RCC 7860 (cell line): Measurements from ENCODE around the gene ROS1.

Experiments used
- DNase-seq: peaks from one replicate; pipeline ENCODE4 v3.0.0-alpha.2; 2015; ENCODE audit warnings: low spot score
- FAIRE-seq: peaks from 2 replicates; lab custom pipeline; 2012; peaks lifted over from hg19 to GRCh38; lab: Jason Lieb, UNC

The ROS1 gene

GRCh38 chr6:117441824-117442264, 16.1 kb upstream of the ROS1 start:
- DNase-seq (no peak), FAIRE-seq (peak; percentile 7)

DNA sequence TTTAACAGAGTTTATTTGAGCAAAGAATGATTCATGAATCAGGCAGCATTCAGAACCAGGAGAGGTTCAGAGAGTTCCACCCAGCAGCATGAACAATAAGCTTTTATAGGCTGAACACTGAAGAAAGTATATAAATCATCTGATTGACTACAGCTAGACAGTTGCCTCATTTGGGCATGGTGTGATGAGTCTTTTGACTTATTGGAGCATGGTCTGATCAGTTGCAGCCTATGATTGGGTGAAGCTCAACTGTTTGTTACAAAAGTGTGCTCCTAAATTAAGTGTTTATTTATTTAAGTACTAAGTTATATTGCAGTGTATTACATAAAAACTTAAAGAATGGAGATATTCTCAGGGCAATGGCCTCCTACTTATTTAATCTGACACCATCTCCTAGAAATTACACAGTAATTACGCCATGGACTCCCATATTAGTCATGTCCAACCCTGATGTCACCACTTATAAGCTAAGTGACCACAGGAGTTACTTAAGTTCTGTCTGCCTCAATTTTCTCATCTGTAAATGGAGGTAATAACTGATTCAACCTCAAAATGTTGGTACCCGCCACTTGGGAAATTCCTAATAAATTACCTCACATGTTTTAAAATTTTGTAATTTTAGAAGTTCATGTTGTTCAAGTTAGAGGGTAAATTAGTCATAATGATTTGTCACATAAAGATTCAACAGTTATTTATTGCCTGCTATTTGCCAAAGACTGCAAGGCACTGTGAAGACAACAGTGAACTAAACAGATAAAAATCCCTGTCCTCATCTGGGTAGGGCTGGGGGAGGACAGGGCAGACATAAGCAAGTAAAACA, 15.2 kb upstream of the ROS1 start:
- DNase-seq, result peak; percentile 96
- FAIRE-seq, result peak; percentile 88

- DNase-seq (no peak), FAIRE-seq (no peak)
Measured at GRCh38 chr6:117432273-117432672, 6.5 kb upstream of the ROS1 start.

DNA sequence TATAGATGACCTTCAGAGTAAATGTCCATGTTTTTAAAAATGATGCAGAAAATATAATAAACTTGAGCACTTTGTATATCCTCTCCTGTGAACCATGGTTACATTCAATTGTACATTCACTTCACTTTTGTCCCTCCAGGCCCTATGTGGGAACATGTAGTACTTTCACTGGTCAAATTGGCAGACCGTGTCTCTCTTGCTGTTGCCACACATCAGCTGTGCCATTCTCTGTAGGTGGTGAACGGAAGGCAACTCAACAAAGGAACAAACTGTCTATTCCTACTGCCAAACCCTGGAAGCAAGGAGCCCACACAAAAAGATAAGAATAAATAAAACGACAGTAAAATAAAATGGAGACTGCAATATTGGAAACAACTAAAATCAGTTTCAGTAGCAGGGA, 2.0 kb downstream of the ROS1 start:
- FAIRE-seq (no peak), DNase-seq (no peak)

- FAIRE-seq (no peak), DNase-seq (no peak)
Measured at GRCh38 chr6:117418320-117418719, 7.4 kb downstream of the ROS1 start.

- no peak for FAIRE-seq
- no peak for DNase-seq
Measured at GRCh38 chr6:117417851-117418250, 7.9 kb downstream of the ROS1 start.

- DNase-seq, result peak; percentile 7
- FAIRE-seq, result no peak
Measured at GRCh38 chr6:117414770-117415169, 11.0 kb downstream of the ROS1 start.

DNA sequence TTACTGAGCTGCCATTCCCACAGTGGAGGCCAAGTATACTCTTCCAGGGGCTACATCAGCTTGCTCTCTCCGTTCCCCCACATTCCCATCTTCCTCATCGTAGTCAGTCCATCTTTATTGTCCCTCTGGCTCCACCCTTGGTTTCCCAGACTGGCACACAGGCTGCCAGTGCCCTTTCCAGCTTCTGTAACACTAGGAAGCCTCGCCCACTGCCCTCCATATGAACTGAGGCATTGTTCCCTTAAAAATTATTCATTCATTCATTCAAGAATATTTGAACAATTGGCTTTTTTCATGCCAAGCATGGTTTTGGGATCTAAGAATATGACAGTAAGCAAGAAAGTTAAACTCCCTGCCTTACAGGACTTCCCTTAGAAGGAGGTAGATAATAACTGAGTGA, 14.3 kb downstream of the ROS1 start:
- no peak for FAIRE-seq

GRCh38 chr6:117409863-117410262, 15.9 kb downstream of the ROS1 start:
- DNase-seq (no peak), FAIRE-seq (no peak)

More for the DNA sequence above, 14.3 kb downstream of the ROS1 start:
- DNase-seq, result no peak

DNA sequence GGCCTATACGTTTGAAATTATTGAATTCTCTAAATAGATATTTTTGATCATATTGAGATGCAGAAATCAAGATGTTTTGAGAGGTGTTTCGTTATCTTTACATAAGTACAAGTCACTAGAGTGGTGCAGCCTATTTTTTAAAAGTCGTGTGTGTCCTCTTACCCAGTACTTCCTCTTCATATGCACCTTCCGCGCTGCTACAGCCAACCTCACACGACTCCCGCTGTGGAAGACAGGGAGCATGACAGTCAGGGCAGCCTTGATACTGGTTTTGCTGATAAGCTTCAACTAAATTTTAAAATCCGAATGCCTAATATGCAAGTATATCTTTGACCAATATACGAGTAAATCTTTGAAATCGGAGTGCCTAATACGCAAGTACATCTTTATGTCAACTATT, 16.3 kb downstream of the ROS1 start:
- FAIRE-seq, result no peak

DNA sequence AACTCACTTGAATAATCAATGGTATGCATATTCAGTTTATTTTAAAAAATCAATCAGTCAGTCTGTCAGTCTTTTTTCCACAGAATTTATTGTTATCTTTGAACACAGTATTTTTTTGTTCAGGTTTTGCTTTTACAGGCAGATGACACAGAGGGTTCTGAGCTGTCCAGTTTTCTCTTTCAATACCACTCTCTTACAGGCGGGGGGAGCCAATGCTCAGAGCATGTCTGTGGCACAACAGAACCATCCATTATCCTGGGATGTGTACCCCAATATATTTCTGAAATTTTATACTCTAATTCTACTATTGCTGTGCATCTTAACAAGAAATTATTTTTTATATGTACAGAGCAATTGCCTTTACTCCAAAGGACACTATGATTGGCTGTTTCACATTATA, 21.2 kb downstream of the ROS1 start:
- no peak for DNase-seq
- no peak for FAIRE-seq

More for the DNA sequence above, 16.3 kb downstream of the ROS1 start:
- no peak for DNase-seq

DNA sequence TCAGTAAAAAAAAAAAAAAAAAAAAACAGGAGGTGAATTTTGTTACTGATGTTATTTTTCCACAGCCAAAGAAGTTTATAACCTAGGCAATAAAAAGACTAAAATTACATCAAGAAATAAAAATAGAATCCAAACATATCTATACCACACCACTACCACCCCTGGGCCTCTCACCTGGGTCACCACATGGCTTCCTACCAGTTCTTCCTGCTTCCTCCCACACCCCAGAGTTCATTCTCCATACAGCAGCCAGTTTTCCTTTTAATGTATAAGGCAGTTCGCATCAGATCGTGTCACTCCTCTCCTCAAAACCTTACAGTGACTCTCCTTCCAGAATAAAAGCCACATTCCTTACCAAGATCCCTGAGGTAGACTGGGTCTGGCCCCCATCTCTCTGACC, 23.9 kb downstream of the ROS1 start:
- DNase-seq, result no peak
- no peak for FAIRE-seq

- FAIRE-seq, result no peak
- DNase-seq, result no peak
Measured at GRCh38 chr6:117399924-117400323, 25.8 kb downstream of the ROS1 start.

DNA sequence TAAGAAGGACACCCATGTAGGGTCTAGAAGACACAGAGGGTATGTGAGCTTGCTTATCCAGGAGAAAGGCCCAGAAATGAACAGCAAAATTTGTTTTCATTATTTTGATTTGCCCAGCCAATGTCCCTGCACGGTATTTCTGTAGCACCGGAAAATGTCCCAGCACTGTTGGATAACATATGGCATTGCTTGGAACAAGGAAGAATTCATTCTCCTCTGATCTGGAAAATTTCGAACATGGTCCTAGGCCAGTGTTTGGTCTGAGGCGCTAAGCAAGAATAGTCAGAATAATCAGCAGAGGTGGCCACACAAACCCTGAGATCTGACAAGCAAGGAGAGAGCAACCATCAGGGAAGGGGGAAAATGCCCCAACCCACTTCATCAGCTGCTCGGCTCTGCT, 26.6 kb downstream of the ROS1 start:
- no peak for FAIRE-seq

GRCh38 chr6:117397536-117398227, 28.1 kb downstream of the ROS1 start:
- DNase-seq, result no peak
- no peak for FAIRE-seq

More for the DNA sequence above, 26.6 kb downstream of the ROS1 start:
- no peak for DNase-seq

DNA sequence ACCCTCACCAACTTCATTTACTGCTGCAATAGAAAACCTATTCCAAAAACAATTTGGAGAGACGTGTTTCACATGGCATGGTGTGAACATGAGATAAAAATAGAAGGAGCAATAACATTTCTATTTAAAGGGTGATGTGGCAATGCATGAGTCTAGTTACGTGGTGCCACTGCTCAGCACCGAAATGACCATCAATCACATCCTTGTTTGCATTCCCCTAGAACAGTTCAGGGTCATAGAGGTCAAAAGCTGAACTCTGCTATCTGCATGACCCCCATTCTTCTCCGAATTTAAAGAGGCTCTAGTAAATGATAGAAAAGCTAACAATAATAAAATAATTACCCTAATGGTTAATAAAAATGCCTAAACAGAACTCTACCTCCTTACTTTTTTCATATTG, 29.5 kb downstream of the ROS1 start:
- FAIRE-seq (no peak), DNase-seq (no peak)

DNA sequence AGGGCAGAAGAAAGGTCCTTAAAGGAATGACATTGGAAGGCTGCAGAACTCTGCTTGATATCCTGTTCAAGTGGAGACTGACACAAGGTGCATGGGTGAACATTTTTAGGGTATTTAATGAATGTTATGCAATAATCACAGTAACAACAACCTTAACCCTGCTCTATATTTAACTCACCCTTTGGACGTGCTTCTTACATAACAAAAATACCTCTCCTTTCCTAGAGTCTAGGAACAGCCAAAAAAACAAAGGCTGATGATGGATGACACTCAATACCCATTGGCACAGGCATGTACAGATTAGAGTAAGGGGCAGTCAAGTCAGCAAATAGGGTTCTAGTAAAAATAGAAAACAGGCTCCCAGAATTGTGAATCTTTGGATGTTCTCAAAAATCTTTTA, 30.6 kb downstream of the ROS1 start:
- FAIRE-seq (no peak), DNase-seq (no peak)

DNA sequence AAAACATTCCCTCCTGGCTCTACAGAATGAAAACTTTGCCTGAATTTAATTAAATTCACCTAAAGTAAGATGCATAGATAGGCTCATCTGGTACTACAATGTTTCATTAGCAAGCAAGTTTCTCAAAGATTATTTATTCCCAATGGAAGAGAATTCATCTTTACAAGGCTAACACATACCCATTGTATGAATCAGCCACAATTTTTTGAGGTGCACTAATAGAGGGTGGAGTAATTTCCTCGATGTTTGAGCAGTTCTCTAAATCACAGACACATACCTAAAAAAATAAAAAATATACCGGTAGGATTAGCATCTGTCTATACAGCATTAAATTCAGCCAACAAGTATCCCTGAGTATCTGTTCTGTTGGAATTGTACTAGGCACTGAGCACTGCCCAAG, 32.7 kb downstream of the ROS1 start:
- DNase-seq (no peak), FAIRE-seq (no peak)

DNA sequence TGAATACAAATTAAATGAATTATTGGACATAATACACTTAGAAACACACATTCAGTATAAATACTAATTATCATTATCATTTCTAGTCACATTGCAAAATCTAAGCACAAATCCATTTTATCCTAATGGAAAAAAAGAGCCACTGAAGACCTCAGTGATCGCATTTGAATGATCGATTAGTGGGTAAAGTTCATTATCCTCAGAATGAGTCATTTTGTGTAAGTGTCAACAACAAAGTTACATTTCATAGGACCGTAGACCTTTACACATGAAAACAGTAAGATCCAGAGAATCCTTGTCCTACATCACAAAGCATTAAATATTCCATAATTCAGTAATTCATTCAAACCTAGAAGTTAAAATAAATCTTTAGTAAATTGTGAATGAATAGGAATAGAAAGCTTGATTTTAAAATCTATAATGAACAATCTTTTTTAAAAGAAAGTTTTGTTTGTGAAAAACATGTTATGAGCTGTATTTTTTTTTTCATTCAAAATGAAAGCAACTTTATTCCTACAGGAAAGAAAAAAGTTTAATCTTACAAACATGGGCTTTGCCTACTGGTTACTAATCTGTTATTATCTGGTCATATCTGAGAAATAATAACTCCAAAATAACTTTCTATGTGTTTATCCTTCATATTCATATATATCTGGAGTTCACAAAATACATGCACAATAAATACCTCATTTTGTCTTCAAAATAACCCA, 33.7 kb downstream of the ROS1 start:
- FAIRE-seq, result no peak
- no peak for DNase-seq

GRCh38 chr6:117389227-117390057, 36.3 kb downstream of the ROS1 start:
- FAIRE-seq (no peak), DNase-seq (peak; percentile 31)
